Measurements from ENCODE around the gene GSK3B. TPM values are rescaled to one million over a fixed set of nuclear protein-coding genes. Genes with fewer than 3 reads are reported as not detected.

GSK3B gene
- total and polyA plus RNA-seq, 2 experiments from 2014 or later = 19.7 to 43.1 TPM

- Histone ChIP-seq H4K20me1 (ENCODE audit: insufficient read depth) (peaks cover 27% of the 10 kb centered on the region), H3K9me2 (ENCODE audit: insufficient read depth) (no peaks in the 10 kb centered on the region), H3K79me2 (ENCODE audit: insufficient read depth) (peaks cover 100% of the 10 kb centered on the region), H3K9ac (no peak overlapping the region), H3K9me3 (ENCODE audit: low read depth) (no peaks in the 10 kb centered on the region), H3K36me3 (ENCODE audit: low read depth) (peaks cover 9% of the 10 kb centered on the region; the same call in 1 of the 2 replicates), H3K27me3 (replicated peaks; ENCODE audit: insufficient read depth) (no peaks in the 10 kb centered on the region), H2AFZ (no peak overlapping the region), H3K4me3 (no peak overlapping the region), H3K4me1 (ENCODE audit: insufficient read depth) (no peaks in the 10 kb centered on the region), H3F3A (ENCODE audit: insufficient read depth) (no peaks in the 10 kb centered on the region), H3K4me2 (ENCODE audit: unreplicated experiment) (no peak overlapping the region), H3K27ac (no peak overlapping the region)
- in situ Hi-C loops (cut with MboI) = no loop called here
- no peak for DNase-seq
- TF ChIP-seq EZH2phosphoT487 (IDR thresholded peaks at IDR 0.05; ENCODE audit: insufficient read depth, low read depth) = no peak
- TF ChIP-seq EZH2 (IDR thresholded peaks at IDR 0.05; ENCODE audit: insufficient read depth, poor library complexity, severe bottlenecking) = no peak
- 98 to 99% methylated on average over 8 of the region's 8 CpGs for WGBS, 2 experiments (ENCODE audit: low coverage in 1 of 2, low lambda C conversion rate in 2 of 2, missing lambda C conversion rate in 2 of 2)
Observed at GRCh38 chr3:120040813-120041377, 53.4 kb downstream of the GSK3B start.

- in situ Hi-C loops (cut with MboI) = no loop called here
- no peak overlapping the region for H2AFZ ChIP-seq
- H3K27me3 ChIP-seq (replicated peaks; ENCODE audit: insufficient read depth) = no peaks in the 10 kb centered on the region
- H3K4me1 ChIP-seq (ENCODE audit: insufficient read depth) = no peaks in the 10 kb centered on the region
- DNase-seq = no peak
- no peak overlapping the region for H3K9ac ChIP-seq
- no peak overlapping the region for H3K4me3 ChIP-seq
- no peaks in the 10 kb centered on the region for H3K9me2 ChIP-seq (ENCODE audit: insufficient read depth)
- no peak overlapping the region for H3K4me2 ChIP-seq (ENCODE audit: unreplicated experiment)
- no peak overlapping the region for H3K27ac ChIP-seq
- peaks cover 28% of the 10 kb centered on the region for H4K20me1 ChIP-seq (ENCODE audit: insufficient read depth)
- H3K36me3 ChIP-seq (ENCODE audit: low read depth) = peaks cover 9% of the 10 kb centered on the region; the same call in 1 of the 2 replicates
- peaks cover 100% of the 10 kb centered on the region for H3K79me2 ChIP-seq (ENCODE audit: insufficient read depth)
- H3F3A ChIP-seq (ENCODE audit: insufficient read depth) = no peaks in the 10 kb centered on the region
- WGBS, 2 experiments (ENCODE audit: low coverage in 1 of 2, low lambda C conversion rate in 2 of 2, missing lambda C conversion rate in 2 of 2) = 97% methylated on average over 20 of the region's 20 CpGs
- H3K9me3 ChIP-seq (ENCODE audit: low read depth) = no peaks in the 10 kb centered on the region
- no peak for TF ChIP-seq EZH2phosphoT487 (IDR thresholded peaks at IDR 0.05; ENCODE audit: insufficient read depth, low read depth)
- no peak for TF ChIP-seq EZH2 (IDR thresholded peaks at IDR 0.05; ENCODE audit: insufficient read depth, poor library complexity, severe bottlenecking)
Observed at GRCh38 chr3:120039642-120040610, 54.3 kb downstream of the GSK3B start.

GRCh38 chr3:120033596-120033995 lies 60.7 kb downstream of the GSK3B start:
- H4K20me1 ChIP-seq (ENCODE audit: insufficient read depth) = peaks cover 47% of the 10 kb centered on the region

GRCh38 chr3:120031561-120031960 lies 62.7 kb downstream of the GSK3B start:
- no peak for DNase-seq
- H2AFZ ChIP-seq = no peak overlapping the region
- H4K20me1 ChIP-seq (ENCODE audit: insufficient read depth) = peaks cover 55% of the 10 kb centered on the region
- TF ChIP-seq EZH2phosphoT487 (IDR thresholded peaks at IDR 0.05; ENCODE audit: insufficient read depth, low read depth) (no peak), EZH2 (IDR thresholded peaks at IDR 0.05; ENCODE audit: insufficient read depth, poor library complexity, severe bottlenecking) (no peak)
- H3K27me3 ChIP-seq (replicated peaks; ENCODE audit: insufficient read depth) = no peaks in the 10 kb centered on the region
- H3K4me1 ChIP-seq (ENCODE audit: insufficient read depth) = no peaks in the 10 kb centered on the region
- H3K36me3 ChIP-seq (ENCODE audit: low read depth) = no peaks in the 10 kb centered on the region
- no peak overlapping the region for H3K9ac ChIP-seq
- no peak overlapping the region for H3K27ac ChIP-seq
- no peaks in the 10 kb centered on the region for H3K9me2 ChIP-seq (ENCODE audit: insufficient read depth)
- peaks cover 6% of the 10 kb centered on the region; the same call in 1 of the 2 replicates for H3F3A ChIP-seq (ENCODE audit: insufficient read depth)
- H3K4me3 ChIP-seq = no peak overlapping the region
- no peaks in the 10 kb centered on the region for H3K9me3 ChIP-seq (ENCODE audit: low read depth)
- peaks cover 100% of the 10 kb centered on the region for H3K79me2 ChIP-seq (ENCODE audit: insufficient read depth)
- no peak overlapping the region for H3K4me2 ChIP-seq (ENCODE audit: unreplicated experiment)
- in situ Hi-C loops (cut with MboI) = no loop called here

More at GRCh38 chr3:120033596-120033995, 60.7 kb downstream of the GSK3B start:
- Histone ChIP-seq H3K36me3 (ENCODE audit: low read depth) (peaks cover 2% of the 10 kb centered on the region; the same call in 1 of the 2 replicates), H2AFZ (no peak overlapping the region), H3K4me3 (no peak overlapping the region), H3K79me2 (ENCODE audit: insufficient read depth) (peaks cover 100% of the 10 kb centered on the region), H3K4me1 (ENCODE audit: insufficient read depth) (no peaks in the 10 kb centered on the region), H3K9ac (no peak overlapping the region), H3K4me2 (ENCODE audit: unreplicated experiment) (no peak overlapping the region), H3K9me3 (ENCODE audit: low read depth) (no peaks in the 10 kb centered on the region), H3K27ac (no peak overlapping the region), H3K9me2 (ENCODE audit: insufficient read depth) (no peaks in the 10 kb centered on the region), H3K27me3 (replicated peaks; ENCODE audit: insufficient read depth) (no peaks in the 10 kb centered on the region), H3F3A (ENCODE audit: insufficient read depth) (no peaks in the 10 kb centered on the region)
- TF ChIP-seq EZH2phosphoT487 (IDR thresholded peaks at IDR 0.05; ENCODE audit: insufficient read depth, low read depth) (no peak), EZH2 (IDR thresholded peaks at IDR 0.05; ENCODE audit: insufficient read depth, poor library complexity, severe bottlenecking) (no peak)
- DNase-seq = no peak
- in situ Hi-C loops (cut with MboI) = no loop called here
- WGBS, 2 experiments (ENCODE audit: low coverage in 1 of 2, low lambda C conversion rate in 2 of 2, missing lambda C conversion rate in 2 of 2) = 99 to 100% methylated on average over 4 of the region's 4 CpGs
